A673 (cell line): Measurements from ENCODE around the gene BCAS2.

Source experiments
- EZH2 ChIP-seq: fragments of 200-600 bp; sonication (generic); IDR thresholded peaks from 2 replicates; pipeline ENCODE4 v1.6.1; 2017; ENCODE audit warnings: borderline replicate concordance, low read depth, mild to moderate bottlenecking, mixed read lengths, antibody characterized with exemption, low read length; ENCODE audit not compliant: poor library complexity, severe bottlenecking
- TF ChIP-seq, protein P1 (sequence below): fragments of 300-800, 200-600 bp; sonication (generic); conservative IDR thresholded peaks from 2 replicates; pipeline ENCODE4 v1.5.1; 2017; ENCODE audit warnings: low read depth, mild to moderate bottlenecking, antibody characterized with exemption, low read length, moderate library complexity, mixed read lengths

DNA sequence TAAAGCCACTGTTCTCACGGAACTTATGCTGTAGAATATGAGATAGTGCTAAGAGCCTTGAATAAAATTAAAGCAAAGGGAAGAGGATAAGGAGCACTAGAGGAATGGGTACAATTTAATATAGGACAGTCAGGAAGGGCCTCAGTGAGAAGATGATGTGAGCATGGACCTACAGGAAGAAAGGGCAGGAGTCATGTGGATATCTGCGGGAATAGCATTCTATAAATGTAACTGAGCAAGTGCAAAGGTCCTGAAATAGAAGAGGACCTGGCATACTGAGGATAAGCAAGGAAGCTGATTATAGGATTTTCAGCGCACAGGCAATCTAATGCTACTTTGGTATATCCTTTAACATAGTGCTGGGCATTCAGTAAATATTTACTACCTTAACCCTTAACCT, 12.6 kb upstream of the BCAS2 start:
- TF ChIP-seq, protein P1, sequence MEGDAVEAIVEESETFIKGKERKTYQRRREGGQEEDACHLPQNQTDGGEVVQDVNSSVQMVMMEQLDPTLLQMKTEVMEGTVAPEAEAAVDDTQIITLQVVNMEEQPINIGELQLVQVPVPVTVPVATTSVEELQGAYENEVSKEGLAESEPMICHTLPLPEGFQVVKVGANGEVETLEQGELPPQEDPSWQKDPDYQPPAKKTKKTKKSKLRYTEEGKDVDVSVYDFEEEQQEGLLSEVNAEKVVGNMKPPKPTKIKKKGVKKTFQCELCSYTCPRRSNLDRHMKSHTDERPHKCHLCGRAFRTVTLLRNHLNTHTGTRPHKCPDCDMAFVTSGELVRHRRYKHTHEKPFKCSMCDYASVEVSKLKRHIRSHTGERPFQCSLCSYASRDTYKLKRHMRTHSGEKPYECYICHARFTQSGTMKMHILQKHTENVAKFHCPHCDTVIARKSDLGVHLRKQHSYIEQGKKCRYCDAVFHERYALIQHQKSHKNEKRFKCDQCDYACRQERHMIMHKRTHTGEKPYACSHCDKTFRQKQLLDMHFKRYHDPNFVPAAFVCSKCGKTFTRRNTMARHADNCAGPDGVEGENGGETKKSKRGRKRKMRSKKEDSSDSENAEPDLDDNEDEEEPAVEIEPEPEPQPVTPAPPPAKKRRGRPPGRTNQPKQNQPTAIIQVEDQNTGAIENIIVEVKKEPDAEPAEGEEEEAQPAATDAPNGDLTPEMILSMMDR: no peak
- no peak for TF ChIP-seq EZH2
